Body of pancreas (tissue), 4 donors: Measurements from ENCODE around the gene RBP7. TPM values are rescaled to one million over a fixed set of nuclear protein-coding genes. Genes with fewer than 3 reads are reported as not detected.
A peak's percentile ranks its signal among the peaks of the same experiment; 100 is the strongest.

Experiments
- ATAC-seq: fragments of 150-250 bp; one replicate; pipeline ENCODE4 v1.9.1; 2016
- DNase-seq, 4 donors: peaks; one replicate each; pipeline ENCODE4 v3.0.0-alpha.2; 2019
- H3K27ac ChIP-seq, 4 donors: fragments of 200-600 bp; sonication (generic); 1 replicate in 3 of 4; 2 replicates in 1 of 4; pipeline versions ENCODE4 v1.5.1 to v1.6.1; 2016 to 2019; ENCODE audit warnings: mild to moderate bottlenecking in 1 of 4, mixed read lengths in 1 of 4, moderate library complexity in 1 of 4
- H3K27me3 ChIP-seq, 2 donors: fragments of 200-600 bp; sonication (generic); one replicate each; pipeline ENCODE4 v1.6.0; 2016; ENCODE audit warnings: mild to moderate bottlenecking in 1 of 2
- H3K36me3 ChIP-seq, 2 donors: fragments of 200-600 bp; sonication (generic); replicated peaks in 1 of 2; 2 replicates each; pipeline ENCODE4 v1.5.1; 2016; ENCODE audit warnings: low read depth in 2 of 2; ENCODE audit not compliant: insufficient read depth in 1 of 2
- H3K4me1 ChIP-seq: fragments of 200-600 bp; sonication (generic); one replicate; pipeline ENCODE4 v1.6.0; 2016
- H3K4me3 ChIP-seq, 2 donors: fragments of 200-600 bp; sonication (generic); 1 replicate in 1 of 2; 2 replicates in 1 of 2; pipeline ENCODE4 v1.5.1; 2016 to 2019
- H3K9me3 ChIP-seq, 3 donors: fragments of 200-600 bp; sonication (generic); 1 replicate in 2 of 3; 2 replicates in 1 of 3; pipeline ENCODE4 v1.5.1; 2016
- CTCF ChIP-seq, 7 experiments: fragments of 450-650 bp in 4 of 7; fragments of 200-600 bp in 3 of 7; sonication (generic) in 3 of 7; IDR thresholded peaks; one replicate each; pipeline ENCODE4 v1.5.1; 2016 to 2019; ENCODE audit warnings: antibody characterized with exemption in 7 of 7
- POLR2A ChIP-seq, 3 donors: fragments of 450-650 bp; IDR thresholded peaks; one replicate each; pipeline ENCODE4 v1.6.1; 2016; ENCODE audit warnings: antibody characterized with exemption in 3 of 3, mild to moderate bottlenecking in 2 of 3
- WGBS, 2 donors: methylation state at CpG; one replicate each; pipeline ENCODE4 v1.1.5; 2017; 5-methylcytosine and 5-hydroxymethylcytosine counted together
- intact Hi-C: fragments of 100-400 bp; cut with DNase I; formaldehyde crosslinking; loops from one replicate; pipeline ENCODE4 v1.15.1; 2023
- microRNA-seq, 2 donors: library from miRNA; unstranded; fragments of <30 nt; microRNA quantifications; one replicate each; pipeline ENCODE4, GENCODE V29; 2016; ENCODE audit warnings: borderline number of aligned reads in 2 of 2, borderline replicate concordance in 2 of 2
- small RNA-seq: library from RNA; depleted of rRNA; stranded (forward); fragments of <200 nt; gene quantifications from one replicate; pipeline ENCODE3, GENCODE V24; 2016
- total RNA-seq, 2 donors: library from RNA; depleted of rRNA; stranded (reverse); fragments of >200 nt; gene quantifications; one replicate each; pipeline ENCODE4 v1.1.0, GENCODE V29; 2016

RBP7 gene
- total RNA-seq, 2 donors from 2014 or later = 7.5 to 46.8 TPM

DNA sequence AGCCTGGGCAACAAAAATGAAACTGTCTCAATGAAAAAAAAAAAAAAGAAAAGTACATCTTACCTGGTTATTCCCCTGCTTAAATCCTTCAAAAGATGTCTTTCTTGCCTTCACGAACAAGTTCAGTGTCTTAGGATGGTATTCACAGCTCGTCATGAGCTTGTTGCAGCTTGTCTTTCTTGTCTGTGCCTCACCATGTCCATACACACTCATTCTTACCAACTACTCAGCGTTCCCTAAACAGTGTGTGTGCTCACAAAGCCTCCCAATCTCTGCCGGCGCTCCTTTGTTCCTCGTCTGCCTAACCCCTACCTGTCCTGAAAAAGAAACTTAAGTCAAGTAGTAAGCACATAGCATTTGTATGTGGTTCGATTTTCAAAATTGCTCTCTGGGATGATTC, 66.8 kb downstream of the RBP7 start:
- Histone ChIP-seq H3K36me3 (no peaks in the 10 kb centered on the region), H3K4me1 (peaks cover 27% of the 10 kb centered on the region), H3K27me3 (no peaks in the 10 kb centered on the region), H3K9me3 (no peaks in the 10 kb centered on the region), H3K4me3 (no peak overlapping the region), H3K27ac (no peak overlapping the region)
- ATAC-seq (no peak), DNase-seq (no peak)
- 79 to 91% methylated on average over 7 of the region's 7 CpGs for WGBS, 2 donors
- TF ChIP-seq CTCF (IDR thresholded peaks at IDR 0.05) (no peak), POLR2A (IDR thresholded peaks at IDR 0.05) (no peak)
- intact Hi-C loops = no loop called here

DNA sequence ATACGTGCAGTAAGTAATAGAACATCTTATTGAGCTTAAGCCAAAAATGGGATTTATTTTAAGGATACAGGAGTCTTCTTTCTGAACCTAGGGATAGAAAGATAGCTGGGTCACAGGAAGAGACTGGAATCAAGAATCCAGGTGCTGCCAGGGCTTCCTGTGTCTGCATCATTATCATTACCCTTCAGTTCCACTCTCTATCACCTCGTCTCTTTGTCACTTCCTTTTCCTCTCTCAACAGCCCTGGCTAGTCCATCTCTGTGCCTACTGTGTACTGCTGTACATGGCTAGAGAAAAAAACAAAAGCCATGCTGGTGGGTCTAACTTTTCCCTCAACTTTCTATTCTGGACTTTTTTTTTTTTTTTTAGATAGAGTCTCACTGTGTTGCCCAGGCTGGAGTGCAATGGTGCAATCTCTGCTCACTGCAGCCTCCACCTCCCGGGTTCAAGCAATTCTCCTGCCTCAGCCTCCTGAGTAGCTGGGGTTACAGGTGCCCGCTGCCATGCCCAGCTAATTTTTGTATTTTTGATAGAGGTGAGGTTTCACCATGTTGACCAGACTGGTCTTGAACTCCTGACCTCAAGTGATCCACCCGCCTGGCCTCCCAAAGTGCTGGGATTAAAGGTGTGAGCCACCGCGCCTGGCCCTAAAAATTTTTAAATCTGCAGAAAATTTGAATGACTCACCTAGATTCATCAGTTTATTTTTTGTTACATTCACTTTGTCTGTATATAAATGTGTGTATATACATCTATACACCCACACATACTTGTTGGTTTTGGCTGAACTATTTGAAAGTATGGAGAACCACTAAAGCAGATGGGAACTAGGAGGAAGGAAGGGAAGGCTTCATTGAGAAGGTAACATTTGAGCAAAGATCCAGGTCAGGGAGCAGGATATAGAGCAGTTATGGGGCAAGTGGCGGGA, 67.7 kb downstream of the RBP7 start:
- WGBS, 2 donors = 90 to 94% methylated on average over 8 of the region's 8 CpGs
- peaks cover 19% of the 10 kb centered on the region for H3K4me1 ChIP-seq

DNA sequence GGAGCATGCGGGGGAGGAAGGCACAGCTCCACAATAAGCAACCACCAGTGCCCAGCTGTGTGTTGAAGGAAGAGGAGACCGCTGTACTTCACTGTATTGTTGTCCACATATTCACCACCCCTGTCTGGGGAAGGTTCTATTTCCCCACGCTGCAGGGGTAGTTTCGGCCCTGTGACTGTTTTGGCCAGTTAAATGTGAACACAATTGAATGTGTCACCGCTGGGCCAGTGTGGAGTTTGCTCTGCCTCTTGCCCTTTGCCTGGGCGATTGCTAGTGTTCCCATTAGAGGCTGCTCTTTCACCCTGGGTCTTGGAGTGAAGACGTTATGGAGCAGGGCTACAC, 68.3 kb downstream of the RBP7 start:
- Histone ChIP-seq H3K9me3 (no peaks in the 10 kb centered on the region), H3K27me3 (no peaks in the 10 kb centered on the region), H3K36me3 (no peaks in the 10 kb centered on the region), H3K4me1 (peaks cover 16% of the 10 kb centered on the region), H3K4me3 (no peak overlapping the region), H3K27ac (peak overlapping the region in 1 of 4 donors; percentile 14)
- intact Hi-C loops = no loop called here
- ATAC-seq (no peak), DNase-seq (peak in 2 of 4 donors; percentile 22 to 34)
- 68 to 69% methylated on average over 4 to 7 of the region's 7 CpGs for WGBS, 2 donors
- TF ChIP-seq CTCF (IDR thresholded peaks at IDR 0.05) = no peak
- TF ChIP-seq POLR2A (IDR thresholded peaks at IDR 0.05) = no peak

More for the DNA sequence above, 67.7 kb downstream of the RBP7 start:
- DNase-seq = no peak
- intact Hi-C loops = no loop called here
- no peaks in the 10 kb centered on the region for H3K27me3 ChIP-seq
- peak overlapping the region in 1 of 4 donors; percentile 14 for H3K27ac ChIP-seq
- H3K36me3 ChIP-seq = no peaks in the 10 kb centered on the region
- TF ChIP-seq CTCF (IDR thresholded peaks at IDR 0.05) = no peak
- no peak for TF ChIP-seq POLR2A (IDR thresholded peaks at IDR 0.05)
- no peak for ATAC-seq
- H3K9me3 ChIP-seq = no peaks in the 10 kb centered on the region
- no peak overlapping the region for H3K4me3 ChIP-seq

Small RNA genes within 50 kb of the gene (microRNA-seq; reads per million reads assigned to microRNA genes)
- 0 to 1.3 reads per million in 2 donors for gene MIR5697

Small RNA genes within 50 kb of the gene (small RNA-seq; reads per million reads assigned to genes)
- not detected for gene MIR5697

Other genes with a start within 250 kb of the RBP7 start
- gene CLSTN1, start 173.3 kb upstream of the RBP7 start, total RNA-seq = 10 to 100 TPM; 60.2 to 64.6 TPM
- gene CTNNBIP1, start 87.0 kb upstream of the RBP7 start, total RNA-seq = 10 to 100 TPM; 20.1 to 24.6 TPM
- 10 to 100 TPM in 1 of 2 donors, 1 to 10 TPM in 1; 8.6 to 20.2 TPM for gene LZIC, start 53.8 kb upstream of the RBP7 start, total RNA-seq
- gene NMNAT1, start 53.8 kb upstream of the RBP7 start, total RNA-seq = 1 to 10 TPM; 3.6 to 5.2 TPM
- gene UBE4B, start 35.7 kb downstream of the RBP7 start, total RNA-seq = 10 to 100 TPM; 43.8 to 57.0 TPM
- 10 to 100 TPM; 39.2 to 46.8 TPM for gene KIF1B, start 213.3 kb downstream of the RBP7 start, total RNA-seq